ENCODE measurements around the gene PSMD6. TPM values are rescaled to one million over a fixed set of nuclear protein-coding genes. Genes with fewer than 3 reads are reported as not detected.

The PSMD6 gene
- total and polyA plus RNA-seq, 10 of the 15 experiments (the other 5 are each of a cell fraction or from before 2014, with no cell fraction given), result 68.7 to 199 (median 106) TPM

- Histone ChIP-seq H3K4me1 (ENCODE audit: control insufficient read depth, insufficient read depth, low read length) (no peaks in the 10 kb centered on the region), H3K27ac (ENCODE audit: control insufficient read depth, insufficient read depth) (no peak overlapping the region), H3K79me2 (ENCODE audit: control insufficient read depth, insufficient read depth, low read length) (peaks cover 29% of the 10 kb centered on the region), H3K4me3 (no peak overlapping the region), H3K27me3 (replicated peaks in 1 of 2; ENCODE audit: control insufficient read depth in 2 of 2, insufficient read depth in 2 of 2, low read length in 1 of 2) (no peaks in the 10 kb centered on the region), H3K9me3 (replicated peaks; ENCODE audit: control insufficient read depth, insufficient read depth, low read length) (no peaks in the 10 kb centered on the region), H3K36me3 (ENCODE audit: control insufficient read depth in 2 of 2, insufficient read depth in 2 of 2, low read length in 1 of 2) (peaks cover 2 to 20% of the 10 kb centered on the region in 2 experiments; a peak in 3 of 4 replicates), H3K4me2 (ENCODE audit: control insufficient read depth, insufficient read depth) (no peak overlapping the region), H3K9ac (ENCODE audit: control insufficient read depth, insufficient read depth, low read length) (no peak overlapping the region), H4K20me1 (ENCODE audit: control insufficient read depth, insufficient read depth) (no peaks in the 10 kb centered on the region), H2AFZ (ENCODE audit: control insufficient read depth, low read depth, low read length) (no peak overlapping the region)
- ChIA-PET RAD21 (ENCODE audit: unreplicated experiment) (interaction anchor here (1.8 kb wide), 1 partner anchor 16 kb away, joined by 5 read pairs; no protein-coding TSS in a partner anchor), CTCF (interaction anchor here (0.6 to 2.1 kb wide), 8 partner anchors 11 to 670 kb away, joined by 3 to 11 read pairs (median 3); no protein-coding TSS in a partner anchor), SMC1A (ENCODE audit: uncharacterized antibody, unreplicated experiment) (interaction anchor here (1.0 to 1.9 kb wide), 4 partner anchors 11 to 51 kb away, joined by 3 to 10 read pairs (median 4); no protein-coding TSS in a partner anchor), POLR2A (interaction anchor here (0.8 to 1.7 kb wide), 2 partner anchors 14 to 82 kb away, joined by 3 to 5 read pairs; no protein-coding TSS in a partner anchor)
- ATAC-seq, result no peak
- WGBS (ENCODE audit: insufficient coverage, insufficient replicate concordance, low lambda C conversion rate, missing lambda C conversion rate), result 98% methylated on average over 3 of the region's 3 CpGs
- in situ Hi-C loops (cut with MboI) (no loop called here), intact Hi-C loops (cut with micrococcal nuclease; ENCODE audit: unreplicated experiment) (no loop called here)
- BruUV-seq (replicated peaks), result no TSS peak
- DNase-seq (ENCODE audit: low read depth, low spot score), result no peak
- TF ChIP-seq NKRF (conservative IDR thresholded peaks at IDR 0.05), result no peak
- no peak for TF ChIP-seq STAT3 (IDR thresholded peaks at IDR 0.05; ENCODE audit: low read depth, low read length)
- TF ChIP-seq MTA3 (IDR thresholded peaks at IDR 0.05; ENCODE audit: borderline replicate concordance, low read length), result no peak
- no peak for TF ChIP-seq JUND (IDR thresholded peaks at IDR 0.05; ENCODE audit: low read depth, low read length)
- TF ChIP-seq NR2C1 (IDR thresholded peaks at IDR 0.05), result no peak
- FAIRE-seq, result no peak
These were observed 4.0 kb downstream of the PSMD6 start for GRCh38 chr3:64019271-64019670.
